GM18511 (cell line): ENCODE results near the gene KRT3.

Source experiments
- ATAC-seq: cut with Tn5 transposase; IDR thresholded peaks from one replicate; pipeline ENCODE4 v1.9.1; 2021; ENCODE audit warnings: mild to moderate bottlenecking, moderate library complexity; ENCODE audit not compliant: unreplicated experiment

Gene KRT3

DNA sequence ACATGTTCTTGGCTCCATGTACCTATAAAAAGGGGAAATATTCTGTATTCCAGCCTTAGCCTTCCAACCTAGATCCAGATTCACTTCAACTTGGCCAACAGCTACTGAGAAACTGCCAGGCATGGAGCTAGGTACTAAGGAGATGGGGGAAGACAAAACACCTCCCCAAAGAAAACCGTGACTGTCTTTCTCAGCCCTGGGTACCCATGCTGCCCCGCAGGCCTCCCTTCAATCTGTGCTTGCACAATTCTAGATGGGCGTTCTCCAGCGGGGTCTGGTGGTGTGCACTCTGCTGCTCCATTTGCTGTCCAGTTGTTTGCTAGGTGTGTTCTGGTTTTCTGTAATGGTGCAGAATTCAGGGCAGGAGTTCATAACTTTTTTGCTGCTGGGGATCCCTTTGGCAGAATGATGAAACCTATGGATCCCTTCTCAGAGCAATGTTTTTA is 18.8 kb upstream of the KRT3 start:
- ATAC-seq: no peak

DNA sequence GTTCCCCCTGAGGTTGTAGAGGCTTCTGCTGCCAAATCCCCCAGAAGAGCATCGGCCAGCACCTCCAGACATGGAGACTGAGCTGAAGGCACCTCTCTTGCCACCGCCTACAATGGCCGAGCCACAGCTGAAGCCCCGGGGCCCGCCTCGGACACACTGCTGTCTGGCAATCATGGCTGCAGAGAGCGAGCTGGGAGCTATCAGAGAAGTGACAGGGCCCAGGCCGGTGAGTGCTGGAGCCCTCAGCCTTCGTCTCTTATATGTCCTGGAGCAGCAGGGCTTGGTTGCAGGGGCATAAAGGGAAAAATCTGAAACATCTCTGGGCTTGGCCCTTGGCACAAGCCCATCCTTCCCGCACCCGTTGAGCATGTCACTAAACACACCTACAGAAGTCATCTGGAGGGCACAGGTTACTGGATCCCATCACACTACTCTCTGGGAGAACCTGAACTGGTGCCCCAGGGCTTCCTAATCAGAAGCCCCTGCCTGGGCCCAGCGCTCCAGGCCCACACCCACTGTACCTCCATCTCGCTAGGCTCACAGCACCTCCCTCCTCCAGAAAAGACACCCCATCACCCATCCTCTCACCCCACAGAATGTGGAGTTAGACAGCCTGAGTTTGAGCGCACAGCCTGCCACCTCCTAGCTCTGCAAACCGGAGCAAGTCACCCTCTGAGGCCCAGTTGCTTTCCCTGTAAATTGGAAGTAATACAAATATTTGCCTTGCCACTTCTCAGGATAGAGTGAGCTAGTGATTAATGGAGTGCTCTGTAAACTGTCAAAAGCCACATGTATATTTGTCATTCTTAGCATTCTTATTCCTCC is 18.2 kb upstream of the KRT3 start, which contains the start of gene KRT4:
KRT4 (minus strand) TSS at position 232 of the 825 bp plus-strand sequence; CDS start at position 174, 58 bp downstream.
- no peak for ATAC-seq

- no peak for ATAC-seq
These were observed 17.4 kb upstream of the KRT3 start for GRCh38 chr12:52813203-52813819.

- no peak for ATAC-seq
These were observed 16.8 kb upstream of the KRT3 start for GRCh38 chr12:52812749-52813148.

DNA sequence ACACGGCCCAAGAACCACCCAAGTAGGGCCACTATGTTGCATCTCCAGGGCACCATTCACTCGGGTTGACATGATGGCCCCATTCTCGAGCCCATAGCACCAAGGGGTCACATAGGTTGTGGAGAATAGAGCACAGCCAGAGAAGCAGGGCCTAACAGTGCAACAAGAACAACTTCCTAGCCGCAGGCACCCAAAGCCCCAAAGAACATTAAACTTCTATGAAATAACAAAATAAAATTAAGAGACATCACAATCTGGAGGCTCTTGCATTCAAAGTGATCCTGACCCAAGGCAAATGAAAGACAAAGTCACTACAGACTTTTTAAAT is 16.1 kb upstream of the KRT3 start:
- no peak for ATAC-seq

DNA sequence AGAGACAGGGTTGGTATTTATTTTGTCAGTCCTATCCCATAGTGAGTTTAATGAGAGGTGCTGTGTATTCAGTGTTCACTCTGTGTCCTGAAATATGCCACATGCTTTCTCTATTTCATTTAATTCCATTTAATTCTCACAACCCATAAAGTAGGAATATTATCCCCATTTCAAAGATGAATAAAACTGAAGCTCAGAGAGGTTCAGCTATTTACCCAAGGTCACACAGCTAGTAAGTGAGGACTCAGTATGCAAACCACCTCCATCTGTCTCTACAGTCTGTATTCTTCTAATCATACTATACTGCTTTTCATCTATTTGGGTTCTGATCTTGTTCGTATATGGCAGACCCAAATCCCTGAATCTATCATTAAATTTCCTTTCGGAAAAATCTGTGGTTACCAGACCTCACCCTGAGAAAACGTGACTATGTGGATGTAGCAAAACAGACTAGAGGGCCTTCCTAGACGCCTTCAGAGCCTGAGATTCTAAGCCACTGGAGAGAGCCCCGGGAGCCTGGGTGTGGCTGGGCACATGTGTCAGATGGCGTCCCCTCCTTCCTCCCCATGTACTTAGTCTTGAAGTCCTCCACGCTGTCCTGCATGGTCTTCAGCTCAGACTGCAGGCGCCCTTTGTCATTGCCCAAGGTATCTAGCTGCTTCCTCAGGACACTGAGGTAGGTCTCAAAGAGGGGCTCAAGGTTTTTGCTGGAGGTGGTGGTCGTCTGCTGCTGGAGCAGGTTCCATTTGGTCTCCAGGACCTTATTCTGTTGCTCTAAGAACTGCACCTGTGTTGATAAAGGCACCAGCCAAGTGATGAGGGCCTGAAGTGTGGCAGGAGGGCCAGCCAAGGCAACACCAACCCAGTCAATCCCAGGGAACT is 15.5 kb upstream of the KRT3 start:
- no peak for ATAC-seq

DNA sequence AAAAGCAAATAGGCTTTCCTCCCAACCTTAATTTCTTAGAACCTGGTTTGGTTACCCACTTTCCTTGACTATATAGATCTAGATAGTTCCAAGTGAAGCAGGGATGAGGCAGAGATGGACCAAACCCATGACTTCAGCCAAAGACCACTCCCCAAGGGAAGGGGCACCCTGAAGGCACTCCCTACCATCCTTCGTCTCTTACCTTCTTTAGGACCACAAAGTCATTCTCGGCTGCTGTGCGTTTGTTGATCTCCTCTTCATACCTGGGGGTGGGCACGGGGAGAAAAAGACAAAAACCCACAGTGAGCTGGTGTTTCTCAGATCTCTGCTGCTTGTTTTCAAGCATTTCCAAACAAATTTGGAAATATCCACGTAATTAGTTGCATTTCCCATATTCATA is 14.6 kb upstream of the KRT3 start:
- no peak for ATAC-seq

DNA sequence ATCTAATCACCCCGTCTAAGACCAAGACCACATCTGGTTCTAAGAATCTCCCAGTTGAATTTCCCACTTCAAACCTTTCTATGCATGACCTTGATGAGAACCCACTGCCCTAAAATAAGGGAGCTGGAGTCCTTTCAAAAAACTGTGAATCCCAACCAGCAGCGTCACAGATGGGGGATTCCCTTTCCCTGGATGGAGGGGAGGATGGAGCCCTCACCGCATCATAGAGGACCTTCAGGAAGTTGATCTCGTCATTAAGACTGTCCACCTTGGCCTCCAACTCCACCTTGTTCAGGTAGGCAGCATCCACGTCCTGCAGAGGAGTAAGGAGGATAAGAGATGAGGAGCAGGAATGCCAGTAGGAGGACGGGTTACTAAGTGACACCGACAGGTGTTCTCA is 13.2 kb upstream of the KRT3 start:
- no peak for ATAC-seq

DNA sequence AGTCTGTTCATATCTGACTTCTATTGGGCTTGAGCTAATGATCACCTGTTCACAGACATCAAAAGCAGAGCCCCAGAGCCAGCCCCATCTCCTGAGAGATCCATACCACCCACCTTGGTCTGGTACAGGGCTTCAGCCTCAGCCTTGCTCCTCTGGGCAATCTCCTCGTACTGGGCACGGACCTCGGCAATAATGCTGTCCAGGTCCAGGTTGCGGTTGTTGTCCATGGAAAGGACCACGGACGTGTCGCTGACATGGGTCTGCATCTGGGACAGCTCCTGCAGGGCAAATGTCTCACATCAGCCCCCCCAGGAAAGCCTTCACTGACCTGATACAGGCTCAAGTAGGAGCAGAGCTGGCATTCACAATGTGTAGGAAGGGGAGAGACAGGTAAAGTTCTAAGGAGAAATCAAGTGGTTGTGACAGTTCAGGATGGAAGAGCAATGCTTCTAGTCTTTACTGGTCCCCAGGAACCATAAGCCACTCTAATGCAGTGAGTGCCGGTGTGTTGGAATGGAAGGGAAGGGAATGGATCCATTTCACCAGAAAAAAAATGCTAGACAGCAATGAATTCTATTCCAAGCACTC is 12.8 kb upstream of the KRT3 start:
- ATAC-seq: no peak

DNA sequence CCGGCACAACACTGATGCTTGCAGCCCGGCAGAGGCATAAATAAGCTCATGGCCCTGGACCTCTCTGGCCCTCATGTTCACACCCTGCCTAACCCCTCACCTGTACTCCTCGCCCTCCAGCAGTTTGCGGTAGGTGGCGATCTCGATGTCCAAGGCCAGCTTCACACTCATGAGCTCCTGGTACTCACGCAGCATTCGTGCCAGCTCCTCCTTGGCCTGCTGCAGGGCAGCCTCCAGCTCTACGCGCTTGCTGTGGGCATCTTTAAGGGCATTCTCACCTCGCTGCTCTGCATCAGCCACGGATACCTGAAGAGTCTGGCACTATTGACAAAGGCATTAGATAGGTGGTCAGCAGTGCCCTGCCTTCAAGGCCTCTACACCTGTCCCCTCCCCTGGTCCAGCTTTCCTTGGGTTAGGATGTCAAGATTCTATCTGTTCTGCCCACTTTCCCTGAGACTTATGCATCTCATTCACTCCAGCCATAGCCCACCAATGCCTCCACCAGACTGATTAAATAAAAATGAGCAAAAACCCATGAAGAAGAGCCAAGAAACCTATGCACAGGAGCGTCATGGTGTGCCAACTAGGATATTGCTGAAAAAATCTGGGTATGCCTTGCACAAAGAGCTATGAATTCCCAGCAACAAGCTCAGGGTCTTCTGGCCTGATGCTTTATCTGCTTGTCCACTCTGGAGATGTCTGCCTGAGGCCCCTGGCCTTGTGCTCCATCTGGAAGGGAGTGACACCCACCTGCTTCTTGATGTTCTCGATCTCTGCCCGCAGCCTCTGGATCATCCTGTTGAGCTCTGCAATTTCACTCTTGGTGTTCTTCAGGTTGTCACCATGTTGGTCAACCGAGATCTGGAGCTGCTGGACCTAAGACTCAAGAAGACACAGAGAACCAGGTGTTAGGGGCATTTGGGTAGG is 11.9 kb upstream of the KRT3 start:
- ATAC-seq: no peak

- ATAC-seq: no peak
These were observed 11.1 kb upstream of the KRT3 start for GRCh38 chr12:52806821-52807543.

- ATAC-seq: no peak
These were observed 10.4 kb upstream of the KRT3 start for GRCh38 chr12:52806169-52806811.

DNA sequence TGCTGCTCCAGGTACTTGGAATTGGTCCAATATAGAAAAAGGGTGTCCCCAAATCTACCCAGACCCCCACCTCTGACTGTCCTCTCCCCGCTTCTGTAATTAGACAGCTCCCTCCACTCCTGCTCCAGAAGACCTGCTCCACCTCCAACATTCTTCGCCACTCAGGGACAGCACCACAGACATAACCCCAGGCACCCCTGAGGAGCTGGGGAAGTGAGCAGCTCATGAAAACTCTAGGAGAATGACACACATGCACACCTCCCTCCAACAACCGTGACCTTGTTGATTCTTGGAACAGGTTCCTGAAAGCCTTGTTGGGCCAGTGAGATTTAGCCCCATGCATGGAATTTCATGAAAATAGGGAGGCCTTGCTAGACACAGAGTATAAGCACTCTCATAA is 9.8 kb upstream of the KRT3 start:
- ATAC-seq: no peak

DNA sequence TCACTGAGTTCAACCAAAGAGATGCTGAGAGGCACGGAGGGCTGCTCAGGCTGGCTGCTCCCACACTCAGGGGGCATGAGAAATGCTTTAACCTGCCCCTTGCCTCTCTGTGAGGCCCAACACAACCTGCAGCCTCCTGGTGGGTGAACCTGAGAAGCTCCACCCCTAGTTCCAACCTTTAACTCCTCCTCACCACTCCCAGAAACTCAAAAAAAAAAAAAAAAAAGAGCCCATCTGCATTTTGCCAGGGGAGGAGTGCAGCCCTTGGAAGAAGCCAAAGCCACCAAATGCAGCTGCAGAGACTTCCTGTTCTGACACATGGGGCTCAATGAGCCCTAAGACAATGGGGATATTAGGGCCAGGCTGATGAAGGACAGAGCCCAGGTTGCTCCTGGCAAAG is 9.1 kb upstream of the KRT3 start:
- no peak for ATAC-seq

DNA sequence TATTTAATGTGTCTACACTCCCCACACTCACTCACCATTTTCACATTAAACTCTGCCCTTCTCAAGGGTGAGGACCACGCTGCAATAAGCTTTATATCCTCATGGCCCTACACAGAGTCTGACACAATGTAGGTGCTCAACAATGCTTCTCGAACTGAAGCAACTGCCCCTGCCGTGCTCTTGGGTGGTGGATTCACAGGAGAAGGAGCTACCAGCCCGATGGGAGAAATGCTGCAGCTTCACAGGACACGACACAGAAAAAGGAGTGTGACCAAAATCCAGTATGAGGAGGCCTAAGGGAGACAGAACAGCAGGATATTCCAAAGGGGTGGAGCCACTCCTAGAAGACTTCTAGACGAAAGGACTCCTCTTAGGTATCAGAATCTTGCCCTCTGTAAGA is 6.5 kb upstream of the KRT3 start:
- no peak for ATAC-seq

DNA sequence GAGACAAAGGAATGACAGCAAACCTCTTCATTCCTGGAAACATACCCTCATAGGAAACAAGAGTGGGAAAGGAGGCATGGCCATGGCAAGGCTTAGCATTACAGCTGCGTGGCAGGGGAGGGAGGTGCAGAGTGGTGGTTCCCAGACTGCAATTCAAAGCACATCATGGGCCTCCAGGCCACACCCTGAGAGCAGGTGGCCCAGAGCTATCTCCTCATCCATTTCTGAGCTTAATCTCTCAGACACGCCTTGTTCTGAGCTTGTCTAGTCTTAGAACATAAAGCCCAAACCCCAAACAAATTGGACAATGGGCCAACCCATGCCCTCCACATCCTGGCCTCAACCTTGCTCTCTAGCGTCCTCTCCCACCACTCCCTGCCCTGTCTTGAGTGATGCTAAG is 5.9 kb upstream of the KRT3 start:
- ATAC-seq: no peak

DNA sequence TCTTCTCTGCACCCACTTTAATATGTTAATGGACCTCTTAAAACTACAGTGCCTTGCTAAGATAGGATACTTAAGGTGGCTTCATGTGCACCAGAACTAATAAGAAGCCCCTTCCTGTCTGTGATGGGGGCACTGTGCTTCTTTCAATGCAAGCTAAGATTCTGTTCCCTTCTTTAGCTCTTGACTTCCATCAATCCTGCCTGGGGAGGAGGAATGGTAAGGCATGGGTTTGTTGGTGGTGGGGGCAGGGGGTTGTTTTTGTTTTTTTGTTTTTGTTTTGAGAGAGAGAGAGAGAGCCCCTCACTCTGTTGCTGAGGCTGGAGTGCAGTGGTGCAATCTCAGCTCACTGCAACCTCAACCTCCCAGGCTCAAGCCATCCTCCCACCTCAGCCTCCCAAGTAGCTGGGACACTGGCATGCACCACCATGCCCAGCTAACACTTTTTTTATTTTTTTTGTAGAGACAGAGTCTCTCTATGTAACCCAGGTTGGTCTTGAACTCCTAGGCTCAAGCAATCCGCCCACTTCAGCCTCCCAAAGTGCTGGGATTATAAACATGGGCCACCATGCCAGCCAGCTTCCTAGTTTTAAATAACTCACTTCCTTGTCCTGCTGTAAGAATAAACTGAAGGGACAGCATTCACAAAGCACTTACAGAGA is 4.5 kb upstream of the KRT3 start:
- ATAC-seq: no peak

DNA sequence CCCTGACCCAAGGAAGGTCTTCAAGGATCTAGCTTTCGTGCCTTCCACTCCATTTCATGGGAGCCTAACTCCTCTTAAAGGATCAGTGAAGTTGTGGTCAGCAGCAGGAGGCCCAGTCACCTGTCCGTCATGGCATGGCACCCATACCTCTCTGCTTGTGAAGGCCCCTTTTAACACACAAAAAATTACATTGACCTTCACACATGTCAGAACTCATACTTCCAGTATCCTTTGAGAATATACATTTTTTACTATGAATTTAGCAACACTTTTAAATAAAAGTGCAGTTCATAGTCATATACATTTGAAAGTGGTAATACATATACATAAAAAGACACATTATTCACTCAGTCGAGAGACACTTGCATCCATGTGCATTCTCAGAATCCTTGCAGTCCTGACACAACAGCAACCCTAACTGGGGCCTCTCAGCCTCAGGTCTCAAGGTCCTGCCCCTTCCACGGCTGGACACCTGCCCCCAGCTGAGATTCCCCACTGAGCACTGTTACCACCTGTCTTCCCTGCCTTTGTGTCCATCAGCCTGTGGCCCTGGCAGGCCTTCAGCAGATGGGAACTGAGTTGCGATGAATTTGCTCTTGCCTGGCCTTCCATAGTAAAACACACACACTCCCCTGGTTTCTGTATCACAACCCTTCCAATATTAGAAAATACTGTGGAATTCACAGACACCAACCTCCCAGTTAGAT is 3.7 kb upstream of the KRT3 start:
- ATAC-seq: no peak
